ENCODE data around the gene NLRP7.
"Not testable (repeated sequence)": the region's sequence is repeated elsewhere in the genome, so short reads cannot be mapped to it uniquely, and the experiment has no call there.

The NLRP7 gene

GRCh38 chr19:54947381-54947780 is at the start of gene NLRP7:
NLRP7 (minus strand) TSS chr19:54947530.
- DNase-seq: no peak

- no peak for DNase-seq
These were observed 48.2 kb upstream of the NLRP7 start for GRCh38 chr19:54995561-54995960.

- DNase-seq: not testable (repeated sequence)
These were observed 42.2 kb upstream of the NLRP7 start for GRCh38 chr19:54989531-54989930.

DNA sequence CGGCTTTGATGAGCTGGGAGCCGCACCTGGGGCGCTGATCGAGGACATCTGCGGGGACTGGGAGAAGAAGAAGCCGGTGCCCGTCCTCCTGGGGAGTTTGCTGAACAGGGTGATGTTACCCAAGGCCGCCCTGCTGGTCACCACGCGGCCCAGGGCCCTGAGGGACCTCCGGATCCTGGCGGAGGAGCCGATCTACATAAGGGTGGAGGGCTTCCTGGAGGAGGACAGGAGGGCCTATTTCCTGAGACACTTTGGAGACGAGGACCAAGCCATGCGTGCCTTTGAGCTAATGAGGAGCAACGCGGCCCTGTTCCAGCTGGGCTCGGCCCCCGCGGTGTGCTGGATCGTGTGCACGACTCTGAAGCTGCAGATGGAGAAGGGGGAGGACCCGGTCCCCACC is 35.2 kb upstream of the NLRP7 start:
- DNase-seq: not testable (repeated sequence)

DNA sequence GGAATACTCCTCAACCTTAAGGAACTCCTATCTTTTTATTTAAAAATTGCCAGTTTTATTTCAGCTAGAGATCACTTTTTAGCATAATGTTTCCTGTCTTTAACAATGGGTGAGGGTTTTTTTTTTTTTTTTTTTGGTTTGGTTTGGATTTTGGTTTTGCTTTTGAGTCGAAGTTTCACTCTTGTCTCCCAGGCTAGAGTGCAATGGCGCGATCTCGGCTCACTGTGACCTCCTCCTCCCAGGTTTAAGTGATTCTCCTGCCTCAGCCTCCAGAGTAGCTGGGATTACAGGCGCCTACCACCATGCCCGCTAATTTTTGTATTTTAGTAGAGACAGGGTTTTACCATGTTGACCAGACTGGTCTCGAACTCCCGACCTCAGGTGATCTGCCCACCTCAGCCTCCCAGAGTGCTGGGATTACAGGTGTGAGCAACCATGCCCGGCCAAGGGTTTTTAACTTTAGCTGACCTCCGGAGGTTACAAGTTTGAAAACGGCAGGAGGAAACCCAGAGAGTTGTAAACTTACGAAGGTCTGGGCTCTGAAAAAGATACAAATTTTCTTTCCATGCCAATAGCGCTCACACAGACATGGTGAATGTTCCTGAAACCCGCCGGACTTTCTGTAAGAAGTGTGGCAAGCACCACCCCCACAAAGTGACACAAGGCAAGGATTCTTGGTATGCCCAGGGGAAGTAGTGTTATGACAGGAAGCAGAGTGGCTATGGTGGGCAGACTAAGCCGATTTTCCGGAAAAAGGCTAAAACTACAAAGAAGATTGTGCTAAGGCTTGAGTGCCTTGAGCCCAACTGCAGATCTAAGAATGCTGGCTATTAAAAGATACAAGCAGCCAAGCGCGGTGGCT is 26.1 kb upstream of the NLRP7 start:
- DNase-seq: not testable (repeated sequence)

- DNase-seq: not testable (repeated sequence)
These were observed 24.1 kb upstream of the NLRP7 start for GRCh38 chr19:54971446-54971845.

- no peak for DNase-seq
These were observed 22.3 kb upstream of the NLRP7 start for GRCh38 chr19:54969647-54970046.

DNA sequence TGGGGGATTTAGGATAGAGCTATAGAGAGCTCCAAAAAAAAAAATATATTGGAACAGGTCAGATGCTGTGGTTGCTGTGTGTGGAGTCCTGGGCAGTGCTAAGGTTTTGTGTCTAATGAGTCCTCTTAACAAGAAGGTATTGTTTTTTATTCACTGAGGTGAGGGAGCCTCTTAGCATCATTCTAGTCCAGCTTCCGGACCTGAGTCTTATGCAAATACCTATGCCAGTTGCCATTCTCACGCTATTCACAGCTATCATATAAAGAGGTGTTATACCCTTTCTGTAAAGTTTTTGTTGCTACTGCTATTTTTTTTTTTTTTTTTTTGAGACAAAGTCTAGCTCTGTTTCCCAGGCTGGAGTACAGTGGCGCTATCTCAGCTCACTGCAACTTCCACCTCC is 20.3 kb upstream of the NLRP7 start:
- no peak for DNase-seq

DNA sequence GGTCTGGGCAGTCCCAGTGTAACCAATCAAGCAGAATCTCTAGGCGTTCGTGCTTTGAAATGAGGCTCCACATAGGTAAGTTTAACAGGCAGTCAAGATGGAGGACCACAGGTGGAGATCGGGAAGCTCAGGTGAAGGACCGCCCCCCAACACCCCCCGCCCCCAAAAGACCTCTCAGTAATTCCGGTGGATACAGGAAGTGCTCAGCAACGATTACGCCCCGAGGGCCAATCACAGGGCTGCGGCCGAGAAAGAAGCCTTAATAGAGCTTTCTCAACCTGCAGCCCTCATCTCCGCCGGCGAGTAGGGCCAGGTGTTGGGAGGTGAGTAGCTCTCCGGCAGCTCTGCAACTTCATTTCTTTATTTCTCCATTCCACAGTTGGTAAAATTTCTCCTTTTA is 17.7 kb upstream of the NLRP7 start:
- not testable (repeated sequence) for DNase-seq

- no peak for DNase-seq
These were observed 12.5 kb upstream of the NLRP7 start for GRCh38 chr19:54959840-54960239.

- no peak for DNase-seq
These were observed 8.0 kb upstream of the NLRP7 start for GRCh38 chr19:54955376-54955775.

GRCh38 chr19:54953345-54953713 is 6.0 kb upstream of the NLRP7 start:
- not testable (repeated sequence) for DNase-seq

GRCh38 chr19:54952591-54953344 is 5.4 kb upstream of the NLRP7 start:
- peak in 32 of 56 donors; percentile 0 to 53 (median 8) for DNase-seq

DNA sequence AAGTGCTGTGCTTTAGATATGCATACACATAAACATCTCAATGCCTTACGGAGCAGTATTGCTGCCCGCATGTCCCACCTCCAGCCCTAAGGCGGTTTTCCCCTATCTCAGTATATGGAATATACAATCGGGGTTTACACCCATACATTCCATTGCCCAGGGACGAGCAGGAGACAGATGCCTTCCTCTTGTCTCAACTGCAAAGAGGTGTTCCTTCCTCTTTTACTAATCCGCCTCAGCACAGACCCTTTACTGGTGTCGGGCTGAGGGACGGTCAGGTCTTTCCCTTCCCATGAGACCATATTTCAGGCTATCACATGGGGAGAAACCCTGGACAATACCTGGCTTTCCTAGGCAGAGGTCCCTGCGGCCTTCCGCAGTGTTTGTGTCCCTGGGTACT is 3.2 kb upstream of the NLRP7 start:
- not testable (repeated sequence) for DNase-seq

DNA sequence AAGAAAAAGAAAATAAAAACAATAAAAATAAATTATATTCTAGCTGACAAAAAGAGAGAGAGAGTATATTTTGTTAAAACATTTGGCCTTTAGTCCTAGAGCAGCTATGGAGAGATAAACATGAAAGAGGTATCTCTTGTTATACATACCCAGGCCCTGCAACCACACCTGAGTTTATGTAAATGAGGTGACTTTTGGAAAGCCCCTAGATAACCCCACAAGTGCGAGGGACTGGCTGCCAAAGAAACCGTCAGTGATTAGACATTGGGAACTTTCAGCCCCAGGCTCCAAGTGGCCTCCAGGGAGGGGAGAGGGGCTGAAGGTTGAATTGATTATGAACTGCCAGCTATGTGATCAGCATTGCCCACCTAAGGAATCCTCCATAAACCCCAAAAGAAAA is 2.1 kb upstream of the NLRP7 start:
- DNase-seq: no peak

GRCh38 chr19:54943772-54944361 is 3.5 kb downstream of the NLRP7 start:
- not testable (repeated sequence) for DNase-seq

DNA sequence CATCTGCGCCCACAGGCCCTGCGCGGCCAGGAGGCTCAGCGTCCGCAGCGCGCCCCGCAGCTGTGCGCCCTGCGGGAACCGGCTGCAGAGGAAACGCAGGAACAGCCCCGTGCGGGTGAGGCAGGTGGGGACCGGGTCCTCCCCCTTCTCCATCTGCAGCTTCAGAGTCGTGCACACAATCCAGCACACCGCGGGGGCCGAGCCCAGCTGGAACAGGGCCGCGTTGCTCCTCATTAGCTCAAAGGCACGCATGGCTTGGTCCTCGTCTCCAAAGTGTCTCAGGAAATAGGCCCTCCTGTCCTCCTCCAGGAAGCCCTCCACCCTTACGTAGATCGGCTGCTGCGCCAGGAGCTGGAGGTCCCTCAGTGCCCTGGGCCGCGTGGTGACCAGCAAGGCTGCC is 7.8 kb downstream of the NLRP7 start:
- DNase-seq: not testable (repeated sequence)

DNA sequence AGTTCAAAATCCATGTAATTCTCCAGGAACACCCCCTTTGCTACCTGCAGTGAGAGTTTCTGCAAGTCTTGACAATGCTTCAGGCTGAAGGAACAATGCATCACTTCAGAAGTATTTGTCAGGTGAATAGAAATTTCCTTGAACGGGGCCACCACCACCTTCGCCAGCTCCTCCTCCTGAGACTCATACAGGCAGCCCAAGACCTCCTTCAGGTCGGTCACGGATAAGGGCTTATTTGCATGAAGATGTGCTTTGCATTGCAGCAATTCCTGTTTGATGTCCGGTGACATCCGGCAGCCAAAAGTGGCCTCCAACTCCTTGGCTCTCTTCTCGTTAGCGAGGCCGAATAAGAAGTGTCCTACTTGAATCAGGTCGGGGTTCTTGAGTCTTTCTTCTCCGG is 8.4 kb downstream of the NLRP7 start:
- no peak for DNase-seq

- DNase-seq: no peak
These were observed 9.4 kb downstream of the NLRP7 start for GRCh38 chr19:54937926-54938325.

DNA sequence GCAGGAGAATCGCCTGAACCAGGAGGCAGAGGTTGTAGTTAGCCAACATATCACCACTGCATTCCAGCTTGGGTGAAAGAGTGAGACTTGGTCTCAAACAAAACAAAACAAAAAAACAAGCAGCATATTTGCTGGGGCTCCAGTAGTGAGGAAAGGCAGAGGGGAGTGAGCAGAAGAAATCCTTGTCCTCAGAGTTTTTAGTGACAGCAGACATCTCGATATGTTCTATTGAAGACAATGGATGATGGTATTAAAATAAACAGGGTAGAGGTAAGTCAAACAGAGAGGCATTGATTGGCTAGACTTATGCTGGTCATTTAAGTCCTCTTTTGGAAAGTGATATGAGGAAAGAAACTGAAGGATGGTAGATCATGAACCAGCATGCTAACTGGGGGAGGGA is 19.0 kb downstream of the NLRP7 start:
- DNase-seq: no peak

DNA sequence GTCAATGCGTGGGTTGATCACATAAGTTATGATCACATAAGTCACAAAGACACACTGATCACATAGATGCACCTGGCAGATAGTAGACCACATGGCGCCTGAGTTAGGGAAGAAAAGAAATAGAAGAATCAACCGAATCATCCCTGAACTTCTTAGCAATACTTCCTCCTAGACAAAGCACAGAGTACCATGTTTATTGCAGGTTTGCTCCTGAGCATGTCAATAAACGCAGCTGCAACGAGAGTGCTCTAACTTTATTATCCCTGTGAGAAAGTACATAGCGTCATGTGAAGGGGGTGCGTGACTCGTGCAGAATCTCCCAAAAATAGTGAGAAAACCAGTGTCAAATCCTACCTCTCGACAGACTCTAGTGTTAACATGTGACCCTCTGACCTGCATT is 24.1 kb downstream of the NLRP7 start:
- DNase-seq: no peak

DNA sequence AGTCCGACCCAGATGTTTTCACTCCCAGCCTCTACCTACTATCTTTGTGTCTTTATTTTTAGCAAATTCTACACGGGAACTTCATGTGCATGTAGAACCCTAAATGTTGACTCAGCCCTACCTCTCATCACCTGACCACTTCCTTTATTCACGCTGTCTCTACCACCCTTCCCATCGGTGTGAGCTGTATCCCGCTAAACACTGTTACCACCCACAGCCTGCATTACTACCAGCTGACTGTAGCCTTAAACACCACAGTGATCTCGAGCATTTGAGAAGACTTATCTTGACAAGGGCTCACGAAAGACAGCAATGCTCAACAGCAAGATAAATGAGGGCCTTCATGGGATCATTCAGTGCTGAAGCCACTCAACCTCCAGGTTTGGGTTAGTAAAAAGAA is 26.2 kb downstream of the NLRP7 start:
- DNase-seq: no peak
